CD4-positive, alpha-beta T cell treated with Interleukin-17A for 1 hour (primary cell): ENCODE results near the gene PGAP2.
"Not testable (repeated sequence)": the region's sequence is repeated elsewhere in the genome, so short reads cannot be mapped to it uniquely, and the experiment has no call there.

Experiments
- DNase-seq: peaks from one replicate; pipeline ENCODE4 v3.0.0-alpha.2; 2020

PGAP2 gene

GRCh38 chr11:3807909-3808860, at the start of gene PGAP2:
Gene PGAP2, plus strand, starts transcription at chr11:3808560. Its CDS starts 2,700 bp downstream, at chr11:3811260.
- DNase-seq: peak; percentile 67

GRCh38 chr11:3764266-3764665, 44.1 kb upstream of the PGAP2 start:
- DNase-seq: no peak

GRCh38 chr11:3766836-3767235, 41.5 kb upstream of the PGAP2 start:
- not testable (repeated sequence) for DNase-seq

- no peak for DNase-seq
Measured at GRCh38 chr11:3767536-3767935, 40.8 kb upstream of the PGAP2 start.

GRCh38 chr11:3773180-3773579, 35.2 kb upstream of the PGAP2 start:
- no peak for DNase-seq

- DNase-seq: no peak
Measured at GRCh38 chr11:3775736-3776406, 32.5 kb upstream of the PGAP2 start.

- DNase-seq: no peak
Measured at GRCh38 chr11:3781423-3781822, 26.9 kb upstream of the PGAP2 start.

- no peak for DNase-seq
Measured at GRCh38 chr11:3782963-3783362, 25.4 kb upstream of the PGAP2 start.

GRCh38 chr11:3783611-3784010, 24.7 kb upstream of the PGAP2 start:
- DNase-seq: no peak

- no peak for DNase-seq
Measured at GRCh38 chr11:3786781-3787428, 21.5 kb upstream of the PGAP2 start.

- DNase-seq: not testable (repeated sequence)
Measured at GRCh38 chr11:3794387-3794786, 14.0 kb upstream of the PGAP2 start.

GRCh38 chr11:3795131-3796001, 13.0 kb upstream of the PGAP2 start:
- DNase-seq: no peak

- DNase-seq: no peak
Measured at GRCh38 chr11:3796002-3796311, 12.4 kb upstream of the PGAP2 start.

GRCh38 chr11:3796346-3796745, 12.0 kb upstream of the PGAP2 start:
- DNase-seq: no peak

GRCh38 chr11:3796801-3797328, 11.5 kb upstream of the PGAP2 start:
- DNase-seq: peak; percentile 26

GRCh38 chr11:3797329-3798090, 10.8 kb upstream of the PGAP2 start, which contains the start of gene NUP98:
Gene NUP98, minus strand, starts transcription at chr11:3797554. Its CDS starts 15,437 bp downstream, at chr11:3782117.
- peak; percentile 100 for DNase-seq

- no peak for DNase-seq
Measured at GRCh38 chr11:3799143-3799542, 9.2 kb upstream of the PGAP2 start.

- DNase-seq: no peak
Measured at GRCh38 chr11:3799873-3800272, 8.5 kb upstream of the PGAP2 start.

GRCh38 chr11:3802011-3802790, 6.2 kb upstream of the PGAP2 start:
- no peak for DNase-seq

- no peak for DNase-seq
Measured at GRCh38 chr11:3803726-3804495, 4.4 kb upstream of the PGAP2 start.
